GM21515 (cell line): ENCODE results near the gene BNIP5.
"Not testable (repeated sequence)": the region's sequence is repeated elsewhere in the genome, so short reads cannot be mapped to it uniquely, and the experiment has no call there.

Experiments used
- ATAC-seq: cut with Tn5 transposase; IDR thresholded peaks from one replicate; pipeline ENCODE4 v1.9.1; 2021; ENCODE audit not compliant: unreplicated experiment

BNIP5 gene

GRCh38 chr6:36368421-36368820, 31.7 kb upstream of the BNIP5 start:
- ATAC-seq, result no peak

- ATAC-seq, result no peak
Observed at GRCh38 chr6:36367743-36368142, 31.1 kb upstream of the BNIP5 start.

- ATAC-seq, result no peak
Observed at GRCh38 chr6:36364669-36365479, 28.2 kb upstream of the BNIP5 start.

- ATAC-seq, result not testable (repeated sequence)
Observed at GRCh38 chr6:36364061-36364635, 27.5 kb upstream of the BNIP5 start.

GRCh38 chr6:36363371-36363752, 26.7 kb upstream of the BNIP5 start:
- not testable (repeated sequence) for ATAC-seq

- ATAC-seq, result no peak
Observed at GRCh38 chr6:36362551-36363370, 26.1 kb upstream of the BNIP5 start.

GRCh38 chr6:36361071-36361470, 24.4 kb upstream of the BNIP5 start:
- no peak for ATAC-seq

- no peak for ATAC-seq
Observed at GRCh38 chr6:36360241-36361054, 23.8 kb upstream of the BNIP5 start.

GRCh38 chr6:36358226-36358915, 21.7 kb upstream of the BNIP5 start:
- ATAC-seq, result no peak

- ATAC-seq, result no peak
Observed at GRCh38 chr6:36357872-36358225, 21.2 kb upstream of the BNIP5 start.

- ATAC-seq, result no peak
Observed at GRCh38 chr6:36355819-36356218, 19.1 kb upstream of the BNIP5 start.

- ATAC-seq, result no peak
Observed at GRCh38 chr6:36353411-36353915, 16.8 kb upstream of the BNIP5 start.

- no peak for ATAC-seq
Observed at GRCh38 chr6:36352477-36353157, 15.9 kb upstream of the BNIP5 start.

GRCh38 chr6:36350681-36351571, 14.2 kb upstream of the BNIP5 start:
- ATAC-seq, result no peak

GRCh38 chr6:36350082-36350481, 13.4 kb upstream of the BNIP5 start:
- no peak for ATAC-seq

- no peak for ATAC-seq
Observed at GRCh38 chr6:36349240-36349639, 12.6 kb upstream of the BNIP5 start.

GRCh38 chr6:36347621-36348020, 10.9 kb upstream of the BNIP5 start:
- ATAC-seq, result no peak

GRCh38 chr6:36346486-36347273, 10.0 kb upstream of the BNIP5 start:
- no peak for ATAC-seq
